K562 (cell line): Measurements from ENCODE around the gene EPB41L1. TPM values are rescaled to one million over a fixed set of nuclear protein-coding genes. Genes with fewer than 3 reads are reported as not detected.

Experiments used
- ATAC-seq: fragments of 200-7000 bp; cut with Tn5 transposase; 3 replicates; pipeline ENCODE4 v1.9.1; 2020; ENCODE audit warnings: moderate library complexity
- BruUV-seq: library from RNA; stranded (reverse); fragments of 400-500 nt; replicated peaks from 2 replicates; lab custom pipeline; 2021; lab: Mats Ljungman, UMichigan
- CTCF ChIA-PET: fragments of 300-600 bp; formaldehyde crosslinking; extraction: SDS; loops from one replicate; lab custom pipeline; 2021; ENCODE audit warnings: low intra/inter-chr PET ratio; lab: Yijun Ruan, JAX
- POLR2A ChIA-PET: fragments of 300-600, 350-650 bp; sonication (Branson Sonifier 250); formaldehyde crosslinking; extraction: SDS; loops from one replicate; lab custom pipeline; 2021; ENCODE audit warnings: antibody characterized with exemption, inconsistent platforms; lab: Yijun Ruan, JAX
- DNase-seq, 4 experiments: peaks; one replicate each; pipeline versions ENCODE4 v3.0.0 to v3.0.0-alpha.2; 2011 to 2018; ENCODE audit warnings: low spot score in 3 of 4, mixed read lengths in 3 of 4; ENCODE audit errors: extremely low read depth in 1 of 4
- FAIRE-seq: peaks from 2 replicates; lab custom pipeline; 2011; peaks lifted over from hg19 to GRCh38; lab: Jason Lieb, UNC
- H2AFZ ChIP-seq: 2 replicates; pipeline ENCODE4 v1.6.0; 2011; ENCODE audit warnings: low read depth, low read length, control low read depth, inconsistent platforms
- H3K27ac ChIP-seq: fragments of 200-600 bp; 3 replicates; pipeline ENCODE4 v1.8.0; 2011; ENCODE audit warnings: low read depth, mild to moderate bottlenecking, control low read depth, inconsistent platforms, low read length, moderate library complexity, mixed read lengths; ENCODE audit errors: extremely low read depth
- H3K27me3 ChIP-seq, 2 experiments: fragments of 300-600 bp in 1 of 2; 2 replicates in 1 of 2; 3 replicates in 1 of 2; pipeline versions ENCODE4 v1.6.0 to v1.8.0; 2011; ENCODE audit warnings: inconsistent platforms in 2 of 2, low read length in 2 of 2, mild to moderate bottlenecking in 1 of 2, mixed read lengths in 1 of 2, moderate library complexity in 1 of 2; ENCODE audit not compliant: control insufficient read depth in 2 of 2, insufficient read depth in 2 of 2
- H3K36me3 ChIP-seq: fragments of 300-600 bp; 3 replicates; pipeline ENCODE4 v1.8.0; 2011; ENCODE audit warnings: mild to moderate bottlenecking, low read length, inconsistent platforms; ENCODE audit not compliant: control insufficient read depth, insufficient read depth
- H3K4me1 ChIP-seq, 2 experiments: fragments of 200-600 bp in 1 of 2; replicated peaks in 1 of 2; 2 replicates in 1 of 2; 3 replicates in 1 of 2; pipeline versions ENCODE4 v1.5.1 to v1.8.0; 2011; ENCODE audit warnings: inconsistent platforms in 2 of 2, low read length in 2 of 2, mild to moderate bottlenecking in 1 of 2, mixed read lengths in 1 of 2, moderate library complexity in 1 of 2; ENCODE audit not compliant: control insufficient read depth in 2 of 2, insufficient read depth in 2 of 2
- H3K4me2 ChIP-seq: 2 replicates; pipeline ENCODE4 v1.6.1; 2011; ENCODE audit warnings: low read length, control low read depth, inconsistent platforms, mixed read lengths; ENCODE audit not compliant: insufficient read depth
- H3K4me3 ChIP-seq: fragments of 200-600 bp; sonication (generic), shearing (Covaris generic); 2 replicates; pipeline ENCODE4 v1.5.1; 2016; ENCODE audit warnings: control low read depth, inconsistent platforms
- H3K79me2 ChIP-seq: fragments of 200-600 bp; 3 replicates; pipeline ENCODE4 v1.8.0; 2011; ENCODE audit warnings: low read length, inconsistent platforms; ENCODE audit not compliant: control insufficient read depth, insufficient read depth
- H3K9ac ChIP-seq, 2 experiments: 2 replicates each; pipeline versions ENCODE4 v1.6.0 to v1.6.1; 2011; ENCODE audit warnings: low read depth in 2 of 2, low read length in 2 of 2, control low read depth in 1 of 2, inconsistent platforms in 1 of 2, mild to moderate bottlenecking in 1 of 2, mixed read lengths in 1 of 2; ENCODE audit not compliant: insufficient read depth in 1 of 2
- H3K9me1 ChIP-seq: one replicate; pipeline ENCODE4 v1.6.0; 2011; ENCODE audit warnings: inconsistent platforms, mild to moderate bottlenecking, low read length, moderate library complexity; ENCODE audit not compliant: control insufficient read depth, insufficient read depth
- H3K9me3 ChIP-seq: replicated peaks from 2 replicates; pipeline ENCODE4 v1.5.1; 2011; ENCODE audit warnings: low read depth, low read length, inconsistent platforms; ENCODE audit not compliant: control insufficient read depth, insufficient read depth
- H4K20me1 ChIP-seq: replicated peaks from 2 replicates; pipeline ENCODE4 v1.6.1; 2011; ENCODE audit warnings: low read length, inconsistent platforms, mixed read lengths; ENCODE audit not compliant: control insufficient read depth, insufficient read depth
- IFI16 ChIP-seq: fragments of 250-450 bp; sonication (Bioruptor Pico); IDR thresholded peaks from 2 replicates; pipeline ENCODE4 v2.1.2; 2022; ENCODE audit warnings: mild to moderate bottlenecking, inconsistent platforms
- NR4A1 ChIP-seq, 2 experiments: fragments of 250-450 bp in 1 of 2; fragments of 450-650 bp in 1 of 2; sonication (Bioruptor Pico) in 1 of 2; IDR thresholded peaks; 2 replicates each; pipeline versions ENCODE4 v1.4.0 to v1.6.1; 2016 to 2020; ENCODE audit warnings: mild to moderate bottlenecking in 2 of 2, missing compliant biosample characterization in 1 of 2, missing genetic modification characterization in 1 of 2, moderate library complexity in 1 of 2
- SMAD4 ChIP-seq: fragments of 250-450 bp; sonication (Bioruptor Pico); conservative IDR thresholded peaks from 2 replicates; pipeline ENCODE4 v1.8.0; 2021; ENCODE audit warnings: inconsistent platforms, mild to moderate bottlenecking, moderate library complexity
- SP2 ChIP-seq: IDR thresholded peaks from 2 replicates; pipeline ENCODE4 v1.6.1; 2011; ENCODE audit warnings: mild to moderate bottlenecking, low read depth, low read length, moderate library complexity; ENCODE audit not compliant: poor library complexity, severe bottlenecking; ENCODE audit errors: extremely low read depth
- TAF7 ChIP-seq: fragments of 450-650 bp; IDR thresholded peaks from 2 replicates; pipeline ENCODE4 v1.6.1; 2016; ENCODE audit warnings: missing genetic modification characterization, missing compliant biosample characterization
- WGBS: fragments of 100-300 bp; shearing (Covaris generic); methylation state at CpG from one replicate; pipeline ENCODE4 v1.1.6; 2016; ENCODE audit warnings: low coverage, mixed read lengths; ENCODE audit not compliant: insufficient coverage; ENCODE audit errors: missing lambda C conversion rate; 5-methylcytosine and 5-hydroxymethylcytosine counted together
- in situ Hi-C: fragments of 300-500 bp; cut with MboI; formaldehyde crosslinking; loops from 4 replicates; pipeline ENCODE4 v1.15.0; 2018; ENCODE audit warnings: inconsistent platforms, mixed read lengths
- intact Hi-C: fragments of 100-400 bp; cut with micrococcal nuclease; formaldehyde crosslinking; loops from 2 replicates; pipeline ENCODE4 v1.14.2; 2022
- polyA plus RNA-seq, 8 experiments: library from polyadenylated mRNA; depleted of rRNA in 4 of 8; stranded (reverse) in 5 of 8; unstranded in 3 of 8; fragments of >200 nt; fragmentation: Nextera tagmentation in 2 of 8; fragmentation: Illumina TruSeq in 1 of 8; extraction: Ambion mirVana in 2 of 8; extraction: Trizol in 1 of 8; gene quantifications; 2 replicates each; pipeline versions ENCODE4 v1.2.1 to v1.2.3, GENCODE V29; 2011 to 2014; ENCODE audit warnings: inconsistent platforms in 1 of 8, missing spikeins in 1 of 8
- total RNA-seq, 7 experiments: library from RNA; depleted of rRNA in 6 of 7; stranded (reverse); fragments of >200 nt in 6 of 7; fragmentation: Illumina TruSeq in 2 of 7; extraction: Trizol in 2 of 7; gene quantifications; 2 replicates each; pipeline versions ENCODE4 v1.2.1 to v1.2.3, GENCODE V29; 2011 to 2021; ENCODE audit warnings: low replicate concordance in 1 of 7

Gene EPB41L1
- total and polyA plus RNA-seq, 9 of the 15 experiments (the other 6 are each of a cell fraction or from before 2014, with no cell fraction given) = 0.11 to 4.3 (median 1.3) TPM

- TF ChIP-seq NR4A1 (CRISPR knock-in tag; IDR thresholded peaks at IDR 0.05) = no peak
- no peak for TF ChIP-seq NR4A1 (tag; IDR thresholded peaks at IDR 0.05)
- no peak for TF ChIP-seq TAF7
- no peak for TF ChIP-seq IFI16 (CRISPR knock-in tag)
- TF ChIP-seq SP2 = no peak
Measured at GRCh38 chr20:36254076-36254475, 99.5 kb downstream of the EPB41L1 start (continued).

- H3K4me2 ChIP-seq = no peak overlapping the region
- H4K20me1 ChIP-seq = no peaks in the 10 kb centered on the region; the same call in 1 of the 2 replicates
- peaks cover 48% of the 10 kb centered on the region; the same call in 2 of the 3 replicates for H3K36me3 ChIP-seq
- no peaks in the 10 kb centered on the region for H3K27me3 ChIP-seq
- H2AFZ ChIP-seq = no peak overlapping the region
- H3K9me1 ChIP-seq = no peaks in the 10 kb centered on the region
- POLR2A ChIA-PET = interaction anchor here (0.6 to 1.5 kb wide), 5 partner anchors 10 to 75 kb away, joined by 3 to 5 read pairs (median 3); partner anchors contain the start of gene AAR2
- H3K79me2 ChIP-seq = no peaks in the 10 kb centered on the region
- H3K9me3 ChIP-seq = no peaks in the 10 kb centered on the region
- H3K4me3 ChIP-seq = no peak overlapping the region
- H3K27ac ChIP-seq = no peak overlapping the region
- DNase-seq = no peak
- CTCF ChIA-PET = no interaction called here
- no peak overlapping the region for H3K9ac ChIP-seq
- in situ Hi-C loops = no loop called here
- WGBS = 95% methylated on average over 12 of the region's 12 CpGs
- no peak for TF ChIP-seq SMAD4 (CRISPR knock-in tag)
- TF ChIP-seq, all 486 proteins: peak for 0
- no peak for ATAC-seq
- BruUV-seq = no TSS peak
- no peaks in the 10 kb centered on the region for H3K4me1 ChIP-seq
- no peak for FAIRE-seq
- intact Hi-C loops = no loop called here
Measured at GRCh38 chr20:36255445-36255844, 100.9 kb downstream of the EPB41L1 start.
